Suprapubic skin (tissue), 4 donors: ENCODE measurements around the gene LRP1B. TPM values are rescaled to one million over a fixed set of nuclear protein-coding genes. Genes with fewer than 3 reads are reported as not detected.

ENCODE experiments used
- DNase-seq, 2 donors: peaks; one replicate each; pipeline ENCODE4 v3.0.0-alpha.2; 2019; ENCODE audit warnings: low spot score in 2 of 2
- H3K27ac ChIP-seq: fragments of 200-600 bp; sonication (generic); one replicate; pipeline ENCODE4 v1.5.1; 2019
- H3K27me3 ChIP-seq: fragments of 200-600 bp; sonication (generic); one replicate; pipeline ENCODE4 v1.5.1; 2019
- H3K36me3 ChIP-seq: fragments of 200-600 bp; sonication (generic); one replicate; pipeline ENCODE4 v1.5.1; 2019
- H3K4me1 ChIP-seq: fragments of 200-600 bp; sonication (generic); one replicate; pipeline ENCODE4 v1.5.1; 2019
- H3K4me3 ChIP-seq: fragments of 200-600 bp; sonication (generic); one replicate; pipeline ENCODE4 v1.5.1; 2019; ENCODE audit warnings: mild to moderate bottlenecking
- H3K9me3 ChIP-seq: fragments of 200-600 bp; sonication (generic); one replicate; pipeline ENCODE4 v1.5.1; 2019
- EP300 ChIP-seq: sonication (generic); formaldehyde crosslinking; IDR thresholded peaks from one replicate; pipeline ENCODE4 v1.6.1; 2017; ENCODE audit warnings: antibody characterized with exemption
- POLR2A ChIP-seq, 2 donors: fragments of 450-650 bp; IDR thresholded peaks; one replicate each; pipeline ENCODE4 v1.6.1; 2017; ENCODE audit warnings: antibody characterized with exemption in 2 of 2, mild to moderate bottlenecking in 2 of 2, moderate library complexity in 2 of 2
- POLR2AphosphoS5 ChIP-seq, 3 donors: sonication (generic); formaldehyde crosslinking; IDR thresholded peaks; one replicate each; pipeline ENCODE4 v1.6.1; 2017; ENCODE audit warnings: antibody characterized with exemption in 3 of 3
- WGBS: methylation state at CpG from one replicate; pipeline ENCODE4 v1.1.5; 2018; 5-methylcytosine and 5-hydroxymethylcytosine counted together
- total RNA-seq, 4 donors: library from RNA; depleted of rRNA; stranded (reverse); fragments of >200 nt; gene quantifications; one replicate each; pipeline ENCODE4 v1.1.0, GENCODE V29; 2016
- TF ChIP-seq, protein P1 (sequence below), 2 donors: fragments of 200-600 bp in 1 of 2; fragments of 450-650 bp in 1 of 2; sonication (generic) in 1 of 2; IDR thresholded peaks; one replicate each; pipeline ENCODE4 v1.5.1; 2016 to 2019; ENCODE audit warnings: antibody characterized with exemption in 2 of 2, mild to moderate bottlenecking in 1 of 2, moderate library complexity in 1 of 2

Gene LRP1B
- total RNA-seq, 4 donors from 2014 or later: 0.11 to 2.7 (median 1.3) TPM

DNA sequence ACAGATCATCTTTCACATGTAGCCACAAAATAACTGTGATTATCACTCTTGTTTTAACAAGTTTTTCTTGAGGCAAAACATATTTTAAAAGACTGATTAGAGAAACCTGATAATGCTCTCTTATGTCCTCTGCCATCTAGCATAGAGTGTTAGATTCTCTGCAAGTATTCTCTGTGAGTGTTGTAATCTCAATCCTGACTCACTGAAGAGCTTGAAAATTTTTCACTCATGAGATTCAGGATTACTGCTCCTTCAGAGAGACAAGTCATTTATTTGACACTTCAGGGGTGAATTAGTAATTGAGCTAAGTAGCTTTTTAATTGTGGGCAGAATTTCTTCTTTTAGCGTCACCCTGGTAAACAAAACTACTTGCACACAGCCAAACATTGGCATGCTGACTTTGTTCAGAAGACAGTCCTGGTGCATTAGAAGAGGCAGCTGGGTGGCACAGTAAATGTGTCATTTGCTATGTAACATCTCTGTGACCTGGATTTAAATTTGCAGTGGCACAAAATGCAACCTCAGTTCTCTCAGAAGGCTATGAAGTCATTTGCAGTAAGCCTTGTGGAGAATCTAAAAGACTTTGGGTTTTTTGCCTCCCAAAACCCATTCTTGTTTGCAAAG lies 172.9 kb downstream of the LRP1B start:
- H3K36me3 ChIP-seq: no peaks in the 10 kb centered on the region
- no peak overlapping the region for H3K4me3 ChIP-seq
- no peak overlapping the region for H3K27ac ChIP-seq
- H3K9me3 ChIP-seq: no peaks in the 10 kb centered on the region
- no peak for DNase-seq
- no peaks in the 10 kb centered on the region for H3K4me1 ChIP-seq
- H3K27me3 ChIP-seq: no peaks in the 10 kb centered on the region
- 29% methylated on average over 1 of the region's 1 CpG for WGBS
- TF ChIP-seq, protein P1, sequence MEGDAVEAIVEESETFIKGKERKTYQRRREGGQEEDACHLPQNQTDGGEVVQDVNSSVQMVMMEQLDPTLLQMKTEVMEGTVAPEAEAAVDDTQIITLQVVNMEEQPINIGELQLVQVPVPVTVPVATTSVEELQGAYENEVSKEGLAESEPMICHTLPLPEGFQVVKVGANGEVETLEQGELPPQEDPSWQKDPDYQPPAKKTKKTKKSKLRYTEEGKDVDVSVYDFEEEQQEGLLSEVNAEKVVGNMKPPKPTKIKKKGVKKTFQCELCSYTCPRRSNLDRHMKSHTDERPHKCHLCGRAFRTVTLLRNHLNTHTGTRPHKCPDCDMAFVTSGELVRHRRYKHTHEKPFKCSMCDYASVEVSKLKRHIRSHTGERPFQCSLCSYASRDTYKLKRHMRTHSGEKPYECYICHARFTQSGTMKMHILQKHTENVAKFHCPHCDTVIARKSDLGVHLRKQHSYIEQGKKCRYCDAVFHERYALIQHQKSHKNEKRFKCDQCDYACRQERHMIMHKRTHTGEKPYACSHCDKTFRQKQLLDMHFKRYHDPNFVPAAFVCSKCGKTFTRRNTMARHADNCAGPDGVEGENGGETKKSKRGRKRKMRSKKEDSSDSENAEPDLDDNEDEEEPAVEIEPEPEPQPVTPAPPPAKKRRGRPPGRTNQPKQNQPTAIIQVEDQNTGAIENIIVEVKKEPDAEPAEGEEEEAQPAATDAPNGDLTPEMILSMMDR (IDR thresholded peaks at IDR 0.05): no peak
- no peak for TF ChIP-seq EP300

DNA sequence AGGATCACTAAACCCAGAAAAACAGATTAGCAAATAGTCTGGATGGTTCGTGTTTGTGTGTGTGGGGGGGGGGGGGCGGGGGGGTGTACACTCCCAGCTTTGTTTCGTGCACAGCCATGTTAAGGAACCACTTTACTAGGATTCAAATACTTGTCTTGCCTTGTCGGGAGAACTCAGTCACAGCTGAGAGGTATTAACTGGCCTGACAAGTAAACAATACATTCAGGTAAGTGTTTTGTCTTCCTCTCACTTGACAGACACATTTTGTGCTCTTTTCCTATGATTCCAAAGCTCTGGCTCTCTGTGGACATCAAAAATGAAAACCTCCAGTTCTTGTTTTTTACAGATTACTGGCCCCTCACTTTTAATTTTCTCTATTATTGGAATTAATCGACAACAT lies 173.5 kb downstream of the LRP1B start:
- WGBS: 46% methylated on average over 5 of the region's 5 CpGs
- no peak overlapping the region for H3K4me3 ChIP-seq
- DNase-seq: no peak
- no peaks in the 10 kb centered on the region for H3K9me3 ChIP-seq
- H3K27me3 ChIP-seq: no peaks in the 10 kb centered on the region
- no peak overlapping the region for H3K27ac ChIP-seq
- no peaks in the 10 kb centered on the region for H3K36me3 ChIP-seq
- H3K4me1 ChIP-seq: no peaks in the 10 kb centered on the region
- TF ChIP-seq, protein P1 (IDR thresholded peaks at IDR 0.05): no peak
- TF ChIP-seq POLR2AphosphoS5 (IDR thresholded peaks at IDR 0.05): no peak
- no peak for TF ChIP-seq POLR2A (IDR thresholded peaks at IDR 0.05)
- TF ChIP-seq EP300: no peak

DNA sequence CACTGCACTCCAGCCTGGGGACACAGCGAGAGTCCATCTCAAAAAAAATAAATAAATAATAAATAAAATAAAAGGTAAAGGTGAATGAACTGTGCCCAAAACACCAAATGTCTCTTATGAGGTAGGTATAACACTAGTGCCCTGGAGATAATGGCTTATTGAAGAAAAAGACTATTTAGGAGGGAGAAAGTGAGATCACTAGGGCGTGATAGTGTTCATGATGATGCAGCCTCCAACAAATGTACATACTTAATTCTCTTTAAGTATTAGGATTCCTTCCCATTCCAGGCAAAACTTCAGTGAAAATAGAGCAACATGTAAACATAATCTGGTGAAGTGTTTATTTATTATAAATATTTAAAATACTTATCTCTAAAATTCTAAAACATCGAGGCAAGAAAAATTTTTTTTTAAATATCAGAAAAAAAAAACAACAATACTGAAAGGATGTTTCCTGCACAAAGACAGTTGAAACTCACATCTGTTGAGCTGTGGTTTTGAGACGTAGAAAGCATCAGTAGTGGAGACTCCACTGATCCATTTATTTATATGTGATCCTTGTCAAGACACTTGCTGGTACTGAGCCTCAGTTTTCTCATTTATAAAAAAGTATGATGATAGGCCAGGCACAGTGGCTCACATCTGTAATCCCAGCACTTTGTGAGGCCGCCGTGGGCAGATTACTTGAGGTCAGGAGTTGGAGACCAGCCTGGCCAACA lies 183.3 kb downstream of the LRP1B start:
- Histone ChIP-seq H3K27ac (no peak overlapping the region), H3K36me3 (no peaks in the 10 kb centered on the region), H3K4me1 (no peaks in the 10 kb centered on the region), H3K27me3 (no peaks in the 10 kb centered on the region), H3K9me3 (no peaks in the 10 kb centered on the region), H3K4me3 (no peak overlapping the region)
- DNase-seq: no peak
- no peak for TF ChIP-seq POLR2A (IDR thresholded peaks at IDR 0.05)
- TF ChIP-seq EP300: no peak
- 91% methylated on average over 6 of the region's 6 CpGs for WGBS

DNA sequence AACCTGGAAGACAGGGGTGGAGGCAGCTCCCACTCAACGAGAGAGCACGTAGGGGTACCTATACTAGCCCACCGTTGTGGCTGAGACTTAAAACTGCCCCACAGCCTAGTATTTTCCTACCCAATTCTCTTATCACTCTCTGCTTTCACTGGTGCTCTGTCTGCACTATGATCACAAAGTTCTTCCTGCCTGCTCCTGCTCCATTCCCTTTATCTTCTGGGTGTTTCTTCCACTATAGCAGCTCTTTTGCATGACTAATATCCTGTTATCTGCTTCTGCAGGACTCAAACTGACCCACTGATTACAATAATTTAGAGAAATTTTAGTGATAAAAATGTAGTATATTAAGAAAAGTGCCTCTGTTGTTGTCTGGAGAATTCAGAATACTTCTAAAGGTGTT lies 184.8 kb downstream of the LRP1B start:
- H3K9me3 ChIP-seq: no peaks in the 10 kb centered on the region
- H3K36me3 ChIP-seq: no peaks in the 10 kb centered on the region
- 97% methylated on average over 3 of the region's 3 CpGs for WGBS
- TF ChIP-seq POLR2AphosphoS5 (IDR thresholded peaks at IDR 0.05): no peak
- TF ChIP-seq EP300: no peak
- TF ChIP-seq, protein P1 (IDR thresholded peaks at IDR 0.05): no peak
- no peak for TF ChIP-seq POLR2A (IDR thresholded peaks at IDR 0.05)
- H3K27me3 ChIP-seq: no peaks in the 10 kb centered on the region
- H3K4me3 ChIP-seq: no peak overlapping the region
- H3K4me1 ChIP-seq: no peaks in the 10 kb centered on the region
- no peak for DNase-seq
- H3K27ac ChIP-seq: no peak overlapping the region

DNA sequence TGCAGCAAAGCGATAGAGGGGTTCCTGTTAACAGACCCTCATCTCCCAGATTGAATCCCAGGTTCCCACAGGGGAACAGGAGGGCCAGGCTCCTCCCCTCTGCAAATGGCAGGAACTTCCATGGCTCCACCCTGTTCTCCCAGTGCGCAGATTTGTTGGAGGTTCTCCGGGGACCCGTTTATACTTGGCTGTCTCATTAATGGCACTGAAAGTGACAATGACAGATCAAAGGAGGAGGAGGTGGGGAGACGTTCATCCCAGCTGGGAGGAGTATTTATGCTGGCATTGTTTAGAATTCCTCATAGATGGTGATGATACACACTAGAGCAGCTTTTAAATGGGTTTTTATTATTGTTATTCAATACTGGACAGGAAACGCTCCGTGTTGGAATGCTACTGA lies 186.9 kb downstream of the LRP1B start:
- WGBS: 65% methylated on average over 7 of the region's 7 CpGs
- H3K36me3 ChIP-seq: no peaks in the 10 kb centered on the region
- no peak for DNase-seq
- no peak overlapping the region for H3K27ac ChIP-seq
- H3K9me3 ChIP-seq: no peaks in the 10 kb centered on the region
- H3K4me3 ChIP-seq: no peak overlapping the region
- TF ChIP-seq EP300 (no peak), POLR2A (IDR thresholded peaks at IDR 0.05) (no peak), POLR2AphosphoS5 (IDR thresholded peaks at IDR 0.05) (no peak)
- TF ChIP-seq, protein P1 (IDR thresholded peaks at IDR 0.05): no peak
- H3K27me3 ChIP-seq: no peaks in the 10 kb centered on the region
- H3K4me1 ChIP-seq: no peaks in the 10 kb centered on the region
